Fibroblast of lung (primary cell): ENCODE results near the gene PODN. TPM values are rescaled to one million over a fixed set of nuclear protein-coding genes. Genes with fewer than 3 reads are reported as not detected.

Experiments used
- DNase-seq, 2 donors: peaks; one replicate each; pipeline versions ENCODE4 v3.0.0 to v3.0.0-alpha.2; 2010; ENCODE audit warnings: low read depth in 2 of 2
- H2AFZ ChIP-seq: 2 replicates; pipeline ENCODE4 v1.5.1; 2012; ENCODE audit warnings: low read length, control low read depth, inconsistent platforms
- H3K27ac ChIP-seq: 2 replicates; pipeline ENCODE4 v1.5.1; 2011; ENCODE audit warnings: low read length, control low read depth; ENCODE audit not compliant: insufficient read depth
- H3K27me3 ChIP-seq: 2 replicates; pipeline ENCODE4 v1.5.1; 2011; ENCODE audit warnings: mild to moderate bottlenecking, low read length; ENCODE audit not compliant: control insufficient read depth, insufficient read depth
- H3K36me3 ChIP-seq: 2 replicates; pipeline ENCODE4 v1.5.1; 2011; ENCODE audit warnings: low read length; ENCODE audit not compliant: control insufficient read depth, insufficient read depth
- H3K4me1 ChIP-seq: 2 replicates; pipeline ENCODE4 v1.5.1; 2011; ENCODE audit warnings: low read length; ENCODE audit not compliant: control insufficient read depth, insufficient read depth; ENCODE audit errors: extremely low read depth
- H3K4me2 ChIP-seq: 2 replicates; pipeline ENCODE4 v1.5.1; 2011; ENCODE audit warnings: low read length, control low read depth; ENCODE audit not compliant: insufficient read depth; ENCODE audit errors: extremely low read depth
- H3K4me3 ChIP-seq, 4 experiments: fragments of 200-600 bp in 1 of 4; sonication (generic) in 1 of 4; replicated peaks in 1 of 4; 2 replicates each; pipeline ENCODE4 v1.5.1; 2011 to 2016; ENCODE audit warnings: low read length in 4 of 4, low read depth in 3 of 4, mild to moderate bottlenecking in 3 of 4, control low read depth in 2 of 4, inconsistent platforms in 1 of 4, mixed read lengths in 1 of 4; ENCODE audit not compliant: insufficient read depth in 1 of 4; ENCODE audit errors: control extremely low read depth in 1 of 4
- H3K79me2 ChIP-seq: 2 replicates; pipeline ENCODE4 v1.5.1; 2012; ENCODE audit warnings: mild to moderate bottlenecking, low read length, inconsistent platforms; ENCODE audit not compliant: control insufficient read depth, insufficient read depth
- H3K9ac ChIP-seq: 2 replicates; pipeline ENCODE4 v1.5.1; 2011; ENCODE audit warnings: mild to moderate bottlenecking, low read length, control low read depth; ENCODE audit not compliant: insufficient read depth
- H3K9me3 ChIP-seq: 2 replicates; pipeline ENCODE4 v1.5.1; 2012; ENCODE audit warnings: low read depth, low read length; ENCODE audit not compliant: control insufficient read depth, insufficient read depth
- H4K20me1 ChIP-seq: 2 replicates; pipeline ENCODE4 v1.5.1; 2011; ENCODE audit warnings: low read length; ENCODE audit not compliant: control insufficient read depth, insufficient read depth; ENCODE audit errors: extremely low read depth
- CTCF ChIP-seq, 2 donors: IDR thresholded peaks in 1 of 2; conservative IDR thresholded peaks in 1 of 2; 1 replicate in 1 of 2; 2 replicates in 1 of 2; pipeline ENCODE4 v1.5.1; 2011 to 2012; ENCODE audit warnings: low read length in 2 of 2, control low read depth in 1 of 2, inconsistent platforms in 1 of 2, low read depth in 1 of 2, mild to moderate bottlenecking in 1 of 2
- EZH2 ChIP-seq: IDR thresholded peaks from 2 replicates; pipeline ENCODE4 v1.5.1; 2012; ENCODE audit warnings: low read length, control low read depth, mild to moderate bottlenecking; ENCODE audit errors: missing control alignments
- polyA plus RNA-seq, 2 donors: library from polyadenylated mRNA; depleted of rRNA in 1 of 2; stranded (reverse) in 1 of 2; unstranded in 1 of 2; fragments of >200 nt; gene quantifications; 2 replicates each; pipeline ENCODE4 v1.2.1, GENCODE V29; 2011 to 2012; ENCODE audit warnings: missing spikeins in 1 of 2
- total RNA-seq: library from RNA; depleted of rRNA; stranded (reverse); fragments of >200 nt; gene quantifications from 2 replicates; pipeline ENCODE4 v1.2.1, GENCODE V29; 2014

The PODN gene
- total and polyA plus RNA-seq, 2 donors (not counting 1 experiment from before 2014, with no cell fraction given) = 31.6 to 49.7 TPM

GRCh38 chr1:53071167-53071865 lies 9.3 kb downstream of the PODN start:
- no peak overlapping the region for H2AFZ ChIP-seq
- H3K9me3 ChIP-seq = no peaks in the 10 kb centered on the region
- no peak for TF ChIP-seq CTCF (conservative IDR thresholded peaks at IDR 0.05 in 1 of 2, IDR thresholded peaks at IDR 0.05 in 1 of 2; ENCODE audit: low read depth in 1 of 2, low read length in 2 of 2)
- TF ChIP-seq EZH2 = no peak
- peaks cover 5% of the 10 kb centered on the region for H3K4me1 ChIP-seq
- no peaks in the 10 kb centered on the region for H3K27me3 ChIP-seq
- no peak overlapping the region for H3K27ac ChIP-seq
- H3K4me3 ChIP-seq = no peak overlapping the region
- no peak overlapping the region for H3K9ac ChIP-seq
- H4K20me1 ChIP-seq = no peaks in the 10 kb centered on the region
- H3K36me3 ChIP-seq = peaks cover 10% of the 10 kb centered on the region
- H3K4me2 ChIP-seq = no peak overlapping the region
- DNase-seq = no peak
- no peaks in the 10 kb centered on the region for H3K79me2 ChIP-seq

- no peak for TF ChIP-seq CTCF (conservative IDR thresholded peaks at IDR 0.05 in 1 of 2, IDR thresholded peaks at IDR 0.05 in 1 of 2; ENCODE audit: low read depth in 1 of 2, low read length in 2 of 2)
- no peak for TF ChIP-seq EZH2
- Histone ChIP-seq H3K36me3 (peaks cover 10% of the 10 kb centered on the region), H3K9me3 (no peaks in the 10 kb centered on the region), H3K4me3 (no peak overlapping the region), H4K20me1 (no peaks in the 10 kb centered on the region), H3K79me2 (no peaks in the 10 kb centered on the region), H2AFZ (no peak overlapping the region), H3K4me2 (no peak overlapping the region), H3K4me1 (no peaks in the 10 kb centered on the region), H3K9ac (no peak overlapping the region), H3K27me3 (no peaks in the 10 kb centered on the region), H3K27ac (no peak overlapping the region)
- DNase-seq = no peak
These were observed 9.9 kb downstream of the PODN start for GRCh38 chr1:53071915-53072314.

GRCh38 chr1:53073287-53073686 lies 11.3 kb downstream of the PODN start:
- Histone ChIP-seq H3K27me3 (no peaks in the 10 kb centered on the region), H4K20me1 (no peaks in the 10 kb centered on the region), H3K36me3 (peaks cover 12% of the 10 kb centered on the region), H3K79me2 (no peaks in the 10 kb centered on the region), H3K27ac (no peak overlapping the region), H3K9ac (no peak overlapping the region), H3K4me2 (no peak overlapping the region), H3K9me3 (no peaks in the 10 kb centered on the region), H3K4me3 (no peak overlapping the region), H3K4me1 (no peaks in the 10 kb centered on the region), H2AFZ (no peak overlapping the region)
- TF ChIP-seq EZH2 = no peak
- TF ChIP-seq CTCF (conservative IDR thresholded peaks at IDR 0.05 in 1 of 2, IDR thresholded peaks at IDR 0.05 in 1 of 2; ENCODE audit: low read depth in 1 of 2, low read length in 2 of 2) = no peak
- no peak for DNase-seq
